ENCODE measurements around the gene DNAJC15. TPM values are rescaled to one million over a fixed set of nuclear protein-coding genes. Genes with fewer than 3 reads are reported as not detected.
A peak's percentile ranks its signal among the peaks of the same experiment; 100 is the strongest.

The DNAJC15 gene
- polyA plus RNA-seq, 6 donors from 2014 or later = 17.0 to 46.1 (median 32.9) TPM

GRCh38 chr13:43111559-43112400 lies 88.4 kb downstream of the DNAJC15 start:
- H3K4me3 Mint-ChIP-seq = no peak overlapping the region
- no peaks in the 10 kb centered on the region for H3K27me3 Mint-ChIP-seq
- ATAC-seq (ENCODE audit: low read depth in 2 of 2) (no peak), DNase-seq (no peak)
- H3K4me1 Mint-ChIP-seq = no peaks in the 10 kb centered on the region
- H3K9me3 Mint-ChIP-seq = no peaks in the 10 kb centered on the region
- H3K27ac Mint-ChIP-seq = peak overlapping the region in 2 of 6 donors; percentile 39 to 54
- peaks cover 10 to 11% of the 10 kb centered on the region in 2 donors for H3K36me3 Mint-ChIP-seq

- Mint-ChIP-seq H3K27me3 (no peaks in the 10 kb centered on the region), H3K4me3 (no peak overlapping the region), H3K27ac (no peak overlapping the region), H3K36me3 (no peaks in the 10 kb centered on the region), H3K9me3 (no peaks in the 10 kb centered on the region), H3K4me1 (no peaks in the 10 kb centered on the region)
- DNase-seq (no peak), ATAC-seq (ENCODE audit: low read depth in 2 of 2) (no peak)
These were observed 90.2 kb downstream of the DNAJC15 start for GRCh38 chr13:43113603-43114002.

DNA sequence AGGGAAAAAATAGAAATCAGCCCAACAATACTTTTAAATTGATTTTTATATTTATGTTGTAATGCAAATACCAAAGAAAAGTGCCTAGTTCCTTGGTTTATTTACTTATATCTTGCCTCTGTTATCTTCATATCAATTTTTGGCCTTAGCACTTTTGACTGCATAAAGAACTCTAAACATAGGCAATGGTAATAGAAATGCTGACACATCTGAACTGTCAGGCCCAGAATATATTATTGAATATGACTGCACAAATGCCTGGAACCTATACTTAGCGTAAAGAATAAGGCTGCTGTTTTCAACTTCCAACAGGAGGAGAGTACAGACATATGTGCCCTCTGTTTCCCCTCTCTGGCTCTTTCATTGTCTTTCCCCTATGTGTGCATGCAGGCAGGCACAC lies 91.1 kb downstream of the DNAJC15 start:
- Mint-ChIP-seq H3K27ac (no peak overlapping the region), H3K27me3 (no peaks in the 10 kb centered on the region), H3K9me3 (no peaks in the 10 kb centered on the region), H3K4me1 (no peaks in the 10 kb centered on the region), H3K36me3 (no peaks in the 10 kb centered on the region), H3K4me3 (no peak overlapping the region)
- ATAC-seq (ENCODE audit: low read depth in 2 of 2) = no peak
- no peak for DNase-seq

- Mint-ChIP-seq H3K9me3 (no peaks in the 10 kb centered on the region), H3K27me3 (no peaks in the 10 kb centered on the region), H3K4me1 (no peaks in the 10 kb centered on the region), H3K27ac (no peak overlapping the region), H3K36me3 (no peaks in the 10 kb centered on the region), H3K4me3 (no peak overlapping the region)
- ATAC-seq (ENCODE audit: low read depth in 2 of 2) (no peak), DNase-seq (no peak)
These were observed 91.8 kb downstream of the DNAJC15 start for GRCh38 chr13:43115141-43115540.

- no peak for ATAC-seq (ENCODE audit: low read depth in 2 of 2)
- Mint-ChIP-seq H3K27me3 (no peaks in the 10 kb centered on the region), H3K4me1 (no peaks in the 10 kb centered on the region), H3K36me3 (no peaks in the 10 kb centered on the region), H3K9me3 (no peaks in the 10 kb centered on the region), H3K27ac (peak overlapping the region in 1 of 6 donors; percentile 78), H3K4me3 (no peak overlapping the region)
- no peak for DNase-seq
These were observed 92.9 kb downstream of the DNAJC15 start for GRCh38 chr13:43116242-43116641.

- H3K36me3 Mint-ChIP-seq = no peaks in the 10 kb centered on the region
- H3K4me3 Mint-ChIP-seq = no peak overlapping the region
- no peak for DNase-seq
- no peak for ATAC-seq (ENCODE audit: low read depth in 2 of 2)
- no peaks in the 10 kb centered on the region for H3K4me1 Mint-ChIP-seq
- peaks cover 0 to 5% (median 0%) of the 10 kb centered on the region in 3 donors for H3K27me3 Mint-ChIP-seq
- H3K27ac Mint-ChIP-seq = peak overlapping the region in 1 of 6 donors; percentile 22
- H3K9me3 Mint-ChIP-seq = no peaks in the 10 kb centered on the region
These were observed 95.1 kb downstream of the DNAJC15 start for GRCh38 chr13:43118521-43118920.

- Mint-ChIP-seq H3K4me1 (no peaks in the 10 kb centered on the region), H3K27ac (no peak overlapping the region), H3K27me3 (peaks cover 0 to 5% (median 0%) of the 10 kb centered on the region in 3 donors), H3K9me3 (no peaks in the 10 kb centered on the region), H3K36me3 (no peaks in the 10 kb centered on the region), H3K4me3 (no peak overlapping the region)
- DNase-seq (no peak), ATAC-seq (ENCODE audit: low read depth in 2 of 2) (no peak)
These were observed 95.8 kb downstream of the DNAJC15 start for GRCh38 chr13:43119206-43119605.

GRCh38 chr13:43122791-43123190 lies 99.4 kb downstream of the DNAJC15 start:
- Mint-ChIP-seq H3K27ac (no peak overlapping the region), H3K4me1 (peaks cover 4 to 11% (median 5%) of the 10 kb centered on the region in 3 donors), H3K27me3 (peaks cover 5 to 15% (median 6%) of the 10 kb centered on the region in 3 donors), H3K4me3 (no peak overlapping the region), H3K36me3 (no peaks in the 10 kb centered on the region), H3K9me3 (no peaks in the 10 kb centered on the region)
- ATAC-seq (ENCODE audit: low read depth in 2 of 2) = no peak
- DNase-seq = no peak

GRCh38 chr13:43123856-43124255 lies 100.5 kb downstream of the DNAJC15 start:
- Mint-ChIP-seq H3K4me3 (no peak overlapping the region), H3K4me1 (peaks cover 11 to 20% (median 13%) of the 10 kb centered on the region in 3 donors), H3K27me3 (peaks cover 8 to 22% (median 14%) of the 10 kb centered on the region in 3 donors), H3K27ac (no peak overlapping the region), H3K9me3 (no peaks in the 10 kb centered on the region), H3K36me3 (no peaks in the 10 kb centered on the region)
- no peak for DNase-seq
- ATAC-seq (ENCODE audit: low read depth in 2 of 2) = no peak

DNA sequence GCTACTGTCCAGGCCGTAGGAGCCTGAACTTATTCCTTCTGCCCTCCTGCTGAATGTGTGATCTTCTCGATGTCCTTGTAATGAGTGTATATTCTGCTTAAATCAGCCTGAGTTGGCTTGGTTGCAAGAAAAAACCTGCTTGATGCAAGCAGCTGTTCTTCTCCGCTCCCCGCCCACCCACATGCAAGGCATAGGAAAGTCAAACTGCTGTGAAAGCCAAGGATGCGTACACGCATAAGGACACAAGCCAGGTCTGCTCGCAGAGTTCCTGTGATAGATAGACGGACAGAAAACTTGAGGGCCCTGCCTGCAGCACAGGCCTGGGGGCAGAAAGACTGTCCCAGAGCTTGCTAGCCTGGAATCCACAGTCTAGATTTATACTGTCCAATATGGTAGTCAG lies 101.1 kb downstream of the DNAJC15 start:
- peaks cover 9 to 28% (median 14%) of the 10 kb centered on the region in 3 donors for H3K27me3 Mint-ChIP-seq
- no peak overlapping the region for H3K27ac Mint-ChIP-seq
- H3K36me3 Mint-ChIP-seq = no peaks in the 10 kb centered on the region
- peaks cover 11 to 20% (median 13%) of the 10 kb centered on the region in 3 donors for H3K4me1 Mint-ChIP-seq
- H3K9me3 Mint-ChIP-seq = no peaks in the 10 kb centered on the region
- DNase-seq (no peak), ATAC-seq (ENCODE audit: low read depth in 2 of 2) (no peak)
- H3K4me3 Mint-ChIP-seq = no peak overlapping the region

GRCh38 chr13:43126420-43126819 lies 103.0 kb downstream of the DNAJC15 start:
- Mint-ChIP-seq H3K27me3 (peaks cover 14 to 30% (median 14%) of the 10 kb centered on the region in 3 donors), H3K4me1 (peaks cover 11 to 20% (median 13%) of the 10 kb centered on the region in 3 donors), H3K36me3 (no peaks in the 10 kb centered on the region), H3K9me3 (no peaks in the 10 kb centered on the region), H3K27ac (no peak overlapping the region), H3K4me3 (no peak overlapping the region)
- no peak for DNase-seq
- peak in 1 of 2 donors; percentile 43 for ATAC-seq (ENCODE audit: low read depth in 2 of 2)

GRCh38 chr13:43127103-43127798 lies 103.9 kb downstream of the DNAJC15 start:
- H3K4me1 Mint-ChIP-seq = peaks cover 11 to 20% (median 13%) of the 10 kb centered on the region in 3 donors
- H3K4me3 Mint-ChIP-seq = peak overlapping the region in 1 of 8 donors; percentile 1
- no peaks in the 10 kb centered on the region for H3K36me3 Mint-ChIP-seq
- H3K27me3 Mint-ChIP-seq = peaks cover 17 to 25% (median 19%) of the 10 kb centered on the region in 3 donors
- DNase-seq (no peak), ATAC-seq (ENCODE audit: low read depth in 2 of 2) (no peak)
- peak overlapping the region in 2 of 6 donors; percentile 9 to 40 for H3K27ac Mint-ChIP-seq
- no peaks in the 10 kb centered on the region for H3K9me3 Mint-ChIP-seq

DNA sequence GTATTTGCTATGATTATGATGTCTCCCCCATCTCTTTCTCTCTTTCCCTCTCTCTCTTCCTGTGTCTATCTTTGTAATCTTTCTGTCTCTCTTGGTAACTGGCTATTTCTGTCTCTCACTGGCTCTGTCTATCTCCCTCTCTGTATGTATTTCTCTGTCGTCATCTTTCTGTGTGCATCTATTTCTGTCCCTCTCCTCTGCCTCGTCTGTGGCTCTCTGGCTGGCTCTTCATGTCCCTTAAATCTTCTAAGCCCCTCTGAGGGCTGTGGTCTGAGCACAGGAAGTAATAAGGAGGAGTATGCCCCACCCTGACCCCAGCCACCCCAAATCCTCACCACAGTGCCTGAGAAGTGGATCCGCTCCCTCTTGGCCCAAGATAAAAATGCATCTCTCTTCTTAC lies 104.4 kb downstream of the DNAJC15 start:
- peaks cover 11 to 20% (median 13%) of the 10 kb centered on the region in 3 donors for H3K4me1 Mint-ChIP-seq
- peak; percentile 14 to 23 for ATAC-seq (ENCODE audit: low read depth in 2 of 2)
- DNase-seq = no peak
- H3K9me3 Mint-ChIP-seq = no peaks in the 10 kb centered on the region
- no peaks in the 10 kb centered on the region for H3K36me3 Mint-ChIP-seq
- H3K27me3 Mint-ChIP-seq = peaks cover 20 to 25% (median 22%) of the 10 kb centered on the region in 3 donors
- H3K27ac Mint-ChIP-seq = peak overlapping the region in 2 of 6 donors; percentile 40 to 63
- peak overlapping the region in 1 of 8 donors; percentile 1 for H3K4me3 Mint-ChIP-seq
